ENCODE results near the gene MCC.

- TF ChIP-seq, protein P1, sequence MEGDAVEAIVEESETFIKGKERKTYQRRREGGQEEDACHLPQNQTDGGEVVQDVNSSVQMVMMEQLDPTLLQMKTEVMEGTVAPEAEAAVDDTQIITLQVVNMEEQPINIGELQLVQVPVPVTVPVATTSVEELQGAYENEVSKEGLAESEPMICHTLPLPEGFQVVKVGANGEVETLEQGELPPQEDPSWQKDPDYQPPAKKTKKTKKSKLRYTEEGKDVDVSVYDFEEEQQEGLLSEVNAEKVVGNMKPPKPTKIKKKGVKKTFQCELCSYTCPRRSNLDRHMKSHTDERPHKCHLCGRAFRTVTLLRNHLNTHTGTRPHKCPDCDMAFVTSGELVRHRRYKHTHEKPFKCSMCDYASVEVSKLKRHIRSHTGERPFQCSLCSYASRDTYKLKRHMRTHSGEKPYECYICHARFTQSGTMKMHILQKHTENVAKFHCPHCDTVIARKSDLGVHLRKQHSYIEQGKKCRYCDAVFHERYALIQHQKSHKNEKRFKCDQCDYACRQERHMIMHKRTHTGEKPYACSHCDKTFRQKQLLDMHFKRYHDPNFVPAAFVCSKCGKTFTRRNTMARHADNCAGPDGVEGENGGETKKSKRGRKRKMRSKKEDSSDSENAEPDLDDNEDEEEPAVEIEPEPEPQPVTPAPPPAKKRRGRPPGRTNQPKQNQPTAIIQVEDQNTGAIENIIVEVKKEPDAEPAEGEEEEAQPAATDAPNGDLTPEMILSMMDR (IDR thresholded peaks at IDR 0.05; ENCODE audit: low read depth, low read length, missing input control), result no peak
- no peak for TF ChIP-seq YY1 (IDR thresholded peaks at IDR 0.05)
- TF ChIP-seq, protein P2, sequence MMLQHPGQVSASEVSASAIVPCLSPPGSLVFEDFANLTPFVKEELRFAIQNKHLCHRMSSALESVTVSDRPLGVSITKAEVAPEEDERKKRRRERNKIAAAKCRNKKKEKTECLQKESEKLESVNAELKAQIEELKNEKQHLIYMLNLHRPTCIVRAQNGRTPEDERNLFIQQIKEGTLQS (IDR thresholded peaks at IDR 0.05), result no peak
- no peak for TF ChIP-seq TAF1 (conservative IDR thresholded peaks at IDR 0.05)
- no peak for TF ChIP-seq SP1 (IDR thresholded peaks at IDR 0.05)
- no peak for TF ChIP-seq HNF4G (IDR thresholded peaks at IDR 0.05)
- TF ChIP-seq RAD21 (IDR thresholded peaks at IDR 0.05), result no peak
- no peak for TF ChIP-seq NR2F2 (IDR thresholded peaks at IDR 0.05)
- TF ChIP-seq, protein P3, sequence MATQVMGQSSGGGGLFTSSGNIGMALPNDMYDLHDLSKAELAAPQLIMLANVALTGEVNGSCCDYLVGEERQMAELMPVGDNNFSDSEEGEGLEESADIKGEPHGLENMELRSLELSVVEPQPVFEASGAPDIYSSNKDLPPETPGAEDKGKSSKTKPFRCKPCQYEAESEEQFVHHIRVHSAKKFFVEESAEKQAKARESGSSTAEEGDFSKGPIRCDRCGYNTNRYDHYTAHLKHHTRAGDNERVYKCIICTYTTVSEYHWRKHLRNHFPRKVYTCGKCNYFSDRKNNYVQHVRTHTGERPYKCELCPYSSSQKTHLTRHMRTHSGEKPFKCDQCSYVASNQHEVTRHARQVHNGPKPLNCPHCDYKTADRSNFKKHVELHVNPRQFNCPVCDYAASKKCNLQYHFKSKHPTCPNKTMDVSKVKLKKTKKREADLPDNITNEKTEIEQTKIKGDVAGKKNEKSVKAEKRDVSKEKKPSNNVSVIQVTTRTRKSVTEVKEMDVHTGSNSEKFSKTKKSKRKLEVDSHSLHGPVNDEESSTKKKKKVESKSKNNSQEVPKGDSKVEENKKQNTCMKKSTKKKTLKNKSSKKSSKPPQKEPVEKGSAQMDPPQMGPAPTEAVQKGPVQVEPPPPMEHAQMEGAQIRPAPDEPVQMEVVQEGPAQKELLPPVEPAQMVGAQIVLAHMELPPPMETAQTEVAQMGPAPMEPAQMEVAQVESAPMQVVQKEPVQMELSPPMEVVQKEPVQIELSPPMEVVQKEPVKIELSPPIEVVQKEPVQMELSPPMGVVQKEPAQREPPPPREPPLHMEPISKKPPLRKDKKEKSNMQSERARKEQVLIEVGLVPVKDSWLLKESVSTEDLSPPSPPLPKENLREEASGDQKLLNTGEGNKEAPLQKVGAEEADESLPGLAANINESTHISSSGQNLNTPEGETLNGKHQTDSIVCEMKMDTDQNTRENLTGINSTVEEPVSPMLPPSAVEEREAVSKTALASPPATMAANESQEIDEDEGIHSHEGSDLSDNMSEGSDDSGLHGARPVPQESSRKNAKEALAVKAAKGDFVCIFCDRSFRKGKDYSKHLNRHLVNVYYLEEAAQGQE (IDR thresholded peaks at IDR 0.05), result no peak
- TF ChIP-seq ZBTB33 (IDR thresholded peaks at IDR 0.05), result no peak
- no peak for TF ChIP-seq JUND (IDR thresholded peaks at IDR 0.05)
- no peak for TF ChIP-seq GABPA (IDR thresholded peaks at IDR 0.05 in 1 of 2, conservative IDR thresholded peaks at IDR 0.05 in 1 of 2)
- TF ChIP-seq MAX (IDR thresholded peaks at IDR 0.05), result no peak
These were observed 370.6 kb downstream of the MCC start for GRCh38 chr5:113117543-113118115.

Measured in liver (tissue), 3 donors.